HL-60 (cell line): ENCODE data around the gene GRID2.

Source experiments
- DNase-seq, 2 experiments: peaks; one replicate each; pipeline ENCODE4 v3.0.0-alpha.2; 2010 to 2020; ENCODE audit warnings: low read depth in 1 of 2, low spot score in 1 of 2
- H3K27ac ChIP-seq: fragments of 250-450 bp; sonication (Bioruptor Pico); replicated peaks from 2 replicates; pipeline ENCODE4 v1.5.1; 2020; ENCODE audit warnings: mild to moderate bottlenecking, moderate library complexity
- H3K27me3 ChIP-seq: fragments of 250-450 bp; sonication (Bioruptor Pico); 2 replicates; pipeline ENCODE4 v1.5.1; 2021; ENCODE audit warnings: mild to moderate bottlenecking, moderate library complexity; ENCODE audit not compliant: insufficient read depth, poor library complexity, severe bottlenecking
- H3K4me3 ChIP-seq: replicated peaks from 2 replicates; pipeline ENCODE4 v1.5.1; 2011; ENCODE audit warnings: mild to moderate bottlenecking, control low read depth, low read length; ENCODE audit not compliant: insufficient read depth
- CTCF ChIP-seq: IDR thresholded peaks from one replicate; pipeline ENCODE4 v1.5.1; 2011; ENCODE audit warnings: low read length, control low read depth, inconsistent platforms; ENCODE audit not compliant: insufficient read depth
- GABPA ChIP-seq: IDR thresholded peaks from 2 replicates; pipeline ENCODE4 v1.6.1; 2012; ENCODE audit warnings: low read depth
- POLR2AphosphoS5 ChIP-seq: IDR thresholded peaks from 2 replicates; pipeline ENCODE4 v1.6.1; 2012; ENCODE audit warnings: low read depth
- REST ChIP-seq: IDR thresholded peaks from 2 replicates; pipeline ENCODE4 v1.6.1; 2012; ENCODE audit warnings: low read depth; ENCODE audit not compliant: insufficient replicate concordance
- SPI1 ChIP-seq: IDR thresholded peaks from 2 replicates; pipeline ENCODE4 v1.6.1; 2012; ENCODE audit warnings: low read depth, mild to moderate bottlenecking, borderline replicate concordance

GRID2 gene

GRCh38 chr4:93578942-93579341 lies 1275.2 kb downstream of the GRID2 start:
- no peak for TF ChIP-seq REST
- no peak for TF ChIP-seq POLR2AphosphoS5
- TF ChIP-seq SPI1, result no peak
- no peak for TF ChIP-seq GABPA
- no peak for TF ChIP-seq CTCF
- Histone ChIP-seq H3K27ac (no peak overlapping the region), H3K4me3 (no peak overlapping the region), H3K27me3 (no peaks in the 10 kb centered on the region)
- DNase-seq, result no peak

- no peak overlapping the region for H3K27ac ChIP-seq
- TF ChIP-seq REST (no peak), CTCF (no peak), SPI1 (no peak), POLR2AphosphoS5 (no peak), GABPA (no peak)
These were observed 1301.4 kb downstream of the GRID2 start for GRCh38 chr4:93605163-93605562.

GRCh38 chr4:93617606-93618005 lies 1313.8 kb downstream of the GRID2 start:
- no peak overlapping the region for H3K27ac ChIP-seq
- H3K4me3 ChIP-seq, result no peak overlapping the region
- DNase-seq, result no peak
- H3K27me3 ChIP-seq, result no peaks in the 10 kb centered on the region
- no peak for TF ChIP-seq GABPA
- no peak for TF ChIP-seq CTCF

More at GRCh38 chr4:93605163-93605562, 1301.4 kb downstream of the GRID2 start:
- no peaks in the 10 kb centered on the region for H3K27me3 ChIP-seq
- no peak overlapping the region for H3K4me3 ChIP-seq
- DNase-seq, result no peak

- no peaks in the 10 kb centered on the region for H3K27me3 ChIP-seq
- TF ChIP-seq POLR2AphosphoS5 (no peak), REST (no peak), GABPA (no peak), CTCF (no peak), SPI1 (no peak)
- H3K27ac ChIP-seq, result no peak overlapping the region
- no peak for DNase-seq
- H3K4me3 ChIP-seq, result no peak overlapping the region
These were observed 1330.0 kb downstream of the GRID2 start for GRCh38 chr4:93633721-93634120.
